Pulmonary artery endothelial cell (primary cell): ENCODE results near the gene TGIF2. TPM values are rescaled to one million over a fixed set of nuclear protein-coding genes. Genes with fewer than 3 reads are reported as not detected.
"Not testable (repeated sequence)": the region's sequence is repeated elsewhere in the genome, so short reads cannot be mapped to it uniquely, and the experiment has no call there.

ENCODE experiments used
- DNase-seq: peaks from one replicate; pipeline ENCODE4 v3.0.0-alpha.2; 2011; ENCODE audit warnings: low read depth, low spot score
- total RNA-seq: library from RNA; depleted of rRNA; stranded (reverse); fragments of >200 nt; gene quantifications from 2 replicates; pipeline ENCODE4 v1.2.3, GENCODE V29; 2014

TGIF2 gene
- total RNA-seq, 1 donor from 2014 or later, result 20.9 TPM

DNA sequence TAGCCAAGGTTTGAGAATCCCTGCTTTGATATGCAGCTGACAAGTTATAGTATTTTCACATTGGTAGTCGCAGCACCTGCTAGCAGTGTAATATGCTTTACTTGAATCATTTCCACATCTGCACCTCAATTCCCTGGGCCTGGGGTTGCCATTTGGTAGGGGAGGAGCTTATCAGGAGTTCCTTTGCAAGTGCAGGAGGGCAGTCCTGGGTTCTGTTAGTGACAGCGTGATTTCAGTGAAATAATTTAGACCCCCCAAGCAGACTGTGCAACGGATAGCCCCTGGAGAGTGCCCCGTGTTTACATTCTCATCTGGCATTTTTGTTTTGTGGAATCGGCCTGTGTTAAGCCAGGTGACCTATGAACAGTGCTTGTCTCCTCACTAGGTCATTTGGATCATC is 38.2 kb downstream of the TGIF2 start:
- no peak for DNase-seq

DNA sequence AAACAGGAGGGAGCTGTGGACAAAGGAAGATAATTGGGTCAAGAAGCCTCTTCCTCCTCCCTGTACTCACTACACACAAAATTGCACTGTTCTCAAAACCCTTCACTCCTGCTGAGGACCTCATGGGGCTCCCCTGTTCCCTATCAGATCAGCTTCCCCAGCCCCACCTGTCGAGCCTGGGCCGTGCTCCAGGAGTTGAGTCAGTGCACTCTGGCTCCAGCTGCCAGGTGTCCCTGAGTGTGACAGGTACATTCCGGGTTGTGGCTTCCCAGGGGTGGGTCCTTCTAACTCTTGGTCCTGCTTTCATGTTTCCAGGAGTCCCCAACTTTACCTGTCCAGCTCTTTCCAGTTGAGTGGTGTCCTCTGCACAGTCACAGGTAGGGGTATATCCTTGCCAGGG is 40.6 kb downstream of the TGIF2 start:
- no peak for DNase-seq

DNA sequence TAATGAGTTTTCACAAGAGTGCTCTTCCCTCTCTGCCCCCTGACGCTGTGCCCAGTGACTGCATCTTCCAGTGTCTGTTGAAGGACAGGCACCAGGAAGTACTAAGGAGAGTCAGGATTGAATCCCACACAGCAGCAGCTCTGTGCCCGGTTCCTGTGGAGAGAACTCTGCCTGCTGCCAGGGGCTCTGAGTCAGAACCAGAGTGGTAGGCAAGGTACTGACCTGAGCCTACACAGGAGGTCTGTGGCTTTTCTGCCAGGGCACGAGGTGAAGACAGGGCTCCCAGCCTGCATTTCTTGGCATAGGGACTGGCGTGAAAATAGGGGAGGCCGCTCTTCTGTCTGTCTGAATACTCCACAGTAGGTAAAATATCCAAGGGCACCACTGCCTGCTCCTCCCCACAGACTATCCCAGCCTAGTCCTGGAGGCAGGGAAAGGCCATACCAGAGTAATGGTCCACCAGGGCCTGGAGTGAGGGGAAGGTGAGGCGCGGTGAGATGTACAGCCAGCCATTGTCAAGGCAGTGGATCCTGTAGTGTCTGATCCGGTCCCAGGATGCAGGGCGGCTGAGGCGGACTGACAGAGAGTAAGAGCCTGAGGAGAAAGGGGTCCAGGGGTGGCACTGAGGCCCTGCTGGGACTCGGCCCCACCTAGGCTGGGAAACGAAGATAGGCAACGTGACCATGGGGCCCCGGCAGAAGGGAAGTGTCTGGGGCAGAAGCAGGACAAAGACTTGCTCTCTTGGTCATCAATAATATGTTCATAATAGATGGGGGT is 41.6 kb downstream of the TGIF2 start:
- no peak for DNase-seq

DNA sequence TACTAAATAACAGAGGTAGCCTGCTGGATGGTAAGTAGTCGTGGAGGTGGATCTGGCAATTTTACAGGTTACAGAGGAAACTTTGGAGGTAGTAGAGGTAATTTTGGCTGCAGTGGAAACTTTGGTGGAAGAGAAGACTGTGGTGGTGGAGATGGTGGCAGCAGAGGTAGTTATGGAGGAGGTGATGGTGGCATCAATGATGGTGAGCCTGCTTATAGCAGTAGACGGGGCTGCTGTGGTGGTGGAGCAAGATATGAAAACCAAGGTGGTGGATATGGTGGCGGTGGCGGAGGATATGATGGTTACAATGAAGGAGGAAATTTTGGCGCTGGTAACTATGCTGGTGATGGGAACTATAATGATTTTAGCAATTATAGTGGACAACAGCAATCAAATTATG is 47.5 kb downstream of the TGIF2 start:
- DNase-seq, result no peak

DNA sequence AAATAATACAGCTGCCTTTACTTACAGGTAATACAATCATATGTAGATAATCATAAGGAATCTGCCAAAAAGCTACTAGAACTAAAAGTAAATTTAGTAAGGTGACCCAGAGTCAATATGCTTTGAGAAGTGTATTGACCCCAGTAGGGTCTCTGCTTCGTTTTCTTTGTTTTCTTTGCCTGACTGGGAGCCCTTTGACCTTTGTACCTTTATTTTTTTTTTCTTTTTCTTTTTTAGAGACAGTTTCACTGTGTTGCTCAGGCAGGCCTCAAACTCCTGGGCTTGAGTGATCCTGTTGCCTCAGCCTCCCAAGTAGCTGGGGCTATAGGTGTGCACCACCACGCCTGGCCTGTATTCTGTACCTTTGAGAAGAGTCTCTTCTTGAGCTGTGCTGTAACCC is 50.0 kb downstream of the TGIF2 start:
- DNase-seq, result no peak

DNA sequence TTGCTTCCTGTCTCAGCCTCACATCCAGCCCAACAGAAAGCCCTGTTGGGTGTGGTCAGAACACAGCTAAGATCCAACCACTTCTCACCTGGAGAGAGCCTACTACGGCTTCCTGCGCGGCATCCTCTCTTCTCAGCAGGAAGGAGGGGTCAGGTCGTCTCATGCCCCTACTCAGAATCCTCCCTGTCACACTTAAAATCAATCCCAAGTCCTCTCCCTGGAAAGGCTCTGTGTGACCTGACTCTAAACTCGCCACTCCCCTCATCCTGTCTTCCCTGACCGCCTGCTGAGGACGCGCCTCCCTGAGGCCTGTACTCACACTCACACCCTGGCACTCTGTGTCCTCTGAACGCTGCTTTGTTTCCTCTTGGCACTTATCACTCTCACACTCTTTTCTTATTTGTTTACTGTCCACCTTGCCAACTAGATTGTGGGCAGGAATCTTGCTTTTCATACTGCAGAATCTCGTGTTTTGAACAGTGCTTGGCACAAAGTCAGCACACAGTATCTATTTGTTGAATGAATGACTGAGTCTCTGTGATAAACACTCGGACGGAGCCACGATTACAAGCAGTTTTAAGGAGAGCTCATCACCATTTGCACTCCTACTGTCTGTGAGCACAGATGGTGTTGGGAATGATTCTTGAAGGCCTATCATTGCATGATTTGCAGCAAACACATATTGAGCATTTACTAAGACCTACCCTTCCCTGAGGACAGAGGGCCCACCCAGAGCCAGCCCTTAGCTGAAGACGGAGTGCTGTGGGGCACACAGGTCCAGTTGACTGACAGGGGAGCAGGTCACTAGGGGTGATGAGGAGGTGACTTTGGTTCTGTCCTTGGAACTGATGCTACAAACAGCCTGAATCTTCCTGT is 50.9 kb downstream of the TGIF2 start:
- no peak for DNase-seq

DNA sequence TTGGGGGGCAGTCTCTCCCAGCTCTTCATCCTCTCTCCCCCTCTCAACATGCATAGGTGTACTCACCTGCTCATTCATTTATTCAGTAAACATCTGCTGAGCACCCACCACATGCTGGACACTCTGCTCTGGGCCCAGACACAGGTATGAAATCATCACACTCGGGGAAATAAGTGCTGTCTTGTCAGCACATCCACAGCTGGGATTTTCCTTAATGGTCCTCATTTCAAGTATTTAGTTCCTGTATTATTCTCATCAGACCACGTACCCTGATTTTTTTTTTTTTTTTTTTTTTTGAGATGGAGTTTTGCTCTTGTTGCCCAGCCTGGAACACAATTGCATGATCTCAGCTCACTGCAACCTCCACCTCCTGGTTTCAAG is 51.5 kb downstream of the TGIF2 start:
- no peak for DNase-seq

DNA sequence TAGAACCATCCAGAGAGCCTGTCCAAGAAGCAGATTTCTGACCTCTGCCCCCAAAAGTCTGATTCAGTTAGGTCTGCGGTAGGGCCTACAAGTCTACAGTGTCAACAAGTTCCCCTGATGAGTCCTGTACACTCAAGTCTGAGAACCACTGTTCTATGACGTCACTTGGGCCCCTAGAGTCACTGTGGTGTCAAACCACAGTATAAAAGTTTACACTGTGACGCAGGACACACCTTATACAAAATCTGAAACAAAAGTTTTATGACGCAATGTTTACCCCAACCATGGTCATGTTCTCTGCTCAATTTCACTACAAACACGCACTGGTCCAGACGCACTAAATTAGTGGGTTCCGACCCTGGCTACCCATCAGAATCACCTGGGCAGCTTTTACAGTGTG is 54.7 kb downstream of the TGIF2 start:
- DNase-seq, result no peak

DNA sequence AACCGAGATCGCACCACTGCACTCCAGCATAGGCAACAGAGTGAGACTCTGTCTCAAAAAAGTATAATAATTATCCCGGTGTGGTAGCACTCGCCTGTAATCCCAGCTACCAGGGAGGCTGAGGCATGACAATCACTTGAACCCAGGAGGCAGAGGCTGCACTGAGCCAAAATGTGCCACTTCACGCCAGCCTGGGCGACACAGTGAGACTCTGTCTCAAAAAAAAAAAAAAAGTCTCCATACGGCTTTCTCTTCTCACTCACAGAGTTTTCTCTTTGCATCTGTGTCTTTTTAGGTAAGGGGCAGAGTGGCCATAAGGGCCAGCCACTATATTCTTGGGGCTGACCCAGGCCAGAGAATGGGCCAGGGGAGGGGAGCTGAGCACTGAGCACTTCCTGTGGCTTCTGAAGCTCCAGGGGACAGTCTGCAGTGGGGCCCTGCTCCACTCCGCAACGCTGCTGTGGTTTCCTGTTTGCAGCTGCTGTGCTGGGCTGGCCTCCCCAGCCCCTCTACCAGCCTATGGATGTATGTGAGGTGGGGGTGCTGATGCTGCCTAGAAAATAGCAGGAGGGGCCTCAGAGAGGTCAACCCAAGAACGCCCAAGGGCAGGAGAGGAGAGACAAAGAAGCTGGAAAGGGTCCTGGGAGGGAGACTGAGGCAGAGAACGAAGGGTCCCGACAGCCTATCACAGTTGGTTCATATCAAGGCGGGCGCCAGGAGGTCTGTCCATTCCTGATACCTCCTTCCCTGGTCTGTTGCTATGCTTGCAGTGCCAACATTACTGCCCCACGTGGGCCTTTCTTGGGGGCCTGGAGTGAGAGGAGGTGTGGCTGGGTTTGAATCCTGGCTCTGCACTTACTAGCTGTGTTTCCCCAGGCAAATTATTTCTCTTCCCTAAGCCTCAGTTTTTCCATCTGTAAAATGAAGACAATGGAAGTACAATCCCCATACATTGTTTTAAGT is 56.6 kb downstream of the TGIF2 start:
- DNase-seq, result no peak

DNA sequence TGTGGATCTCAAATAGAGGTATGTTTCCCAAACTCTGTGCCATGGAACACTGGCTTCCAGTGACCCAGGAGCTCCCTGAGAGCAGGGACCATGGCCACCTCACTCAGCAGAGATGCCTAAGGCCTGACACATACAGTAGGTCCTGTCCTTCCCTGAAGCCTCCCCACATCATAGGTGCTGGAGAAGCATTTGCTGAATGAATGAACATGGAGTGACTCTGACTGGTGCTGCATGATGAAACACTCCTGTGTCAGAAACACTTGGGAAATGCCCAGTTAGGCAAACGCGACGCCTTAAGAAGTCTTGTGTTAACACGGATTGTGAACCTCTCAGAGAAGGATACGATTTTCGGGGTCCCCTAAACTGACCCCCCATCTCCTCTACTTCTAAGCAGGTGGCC is 58.2 kb downstream of the TGIF2 start:
- no peak for DNase-seq

DNA sequence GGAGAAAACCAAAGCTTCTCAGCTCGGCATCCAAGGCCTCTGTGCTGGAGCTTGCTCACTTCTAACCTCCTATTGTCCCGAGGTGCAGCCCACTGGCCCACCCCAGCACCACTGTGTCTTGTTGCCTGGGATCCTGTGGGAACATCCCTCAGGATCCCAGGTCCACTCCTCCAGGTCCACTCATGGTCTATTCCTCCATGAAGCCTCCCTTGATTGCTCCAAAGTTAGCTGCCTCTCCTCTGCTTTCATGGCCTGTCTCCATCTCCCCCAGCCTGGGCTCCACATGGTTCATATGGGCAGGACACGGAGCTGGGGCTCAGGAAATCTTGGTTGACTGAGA is 58.7 kb downstream of the TGIF2 start:
- DNase-seq, result no peak

DNA sequence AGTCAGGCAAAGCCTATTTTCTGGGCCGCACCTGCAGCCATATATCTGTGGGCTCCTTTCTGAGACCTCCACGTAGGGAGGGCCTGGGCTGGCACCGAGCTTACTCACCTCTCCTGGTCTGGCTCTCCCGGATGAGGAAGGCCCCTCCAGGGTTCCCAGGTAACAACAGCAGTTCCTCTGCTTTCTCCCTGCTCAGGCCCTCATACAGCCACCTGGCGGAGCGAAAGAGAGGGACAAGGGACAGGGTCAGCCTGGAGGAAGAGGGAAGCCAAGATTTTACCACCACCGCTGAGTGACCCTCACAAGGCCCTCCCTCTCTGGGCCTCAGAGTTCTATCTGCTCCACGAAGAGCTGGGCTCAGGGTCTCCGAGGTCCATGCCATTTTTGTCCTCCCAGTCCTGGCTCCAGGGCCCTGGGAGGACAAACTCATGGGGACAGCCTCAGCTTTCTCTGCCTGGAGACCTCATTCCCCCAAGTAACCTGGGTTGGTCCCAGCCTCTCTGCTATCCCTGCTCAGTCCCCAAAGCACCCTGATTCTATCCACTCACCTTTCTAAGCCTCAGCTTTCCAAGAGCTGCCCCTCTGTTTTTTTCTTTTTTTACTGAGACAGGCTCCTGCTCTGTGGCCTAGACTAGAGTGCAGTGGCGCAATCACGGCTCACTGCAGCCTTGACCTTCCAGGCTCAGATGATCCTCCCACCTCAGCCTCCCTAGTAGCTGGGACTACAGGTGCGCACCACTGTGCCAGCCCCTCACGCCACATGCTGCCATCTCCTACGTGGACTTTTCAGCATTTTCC is 59.3 kb downstream of the TGIF2 start:
- no peak for DNase-seq

DNA sequence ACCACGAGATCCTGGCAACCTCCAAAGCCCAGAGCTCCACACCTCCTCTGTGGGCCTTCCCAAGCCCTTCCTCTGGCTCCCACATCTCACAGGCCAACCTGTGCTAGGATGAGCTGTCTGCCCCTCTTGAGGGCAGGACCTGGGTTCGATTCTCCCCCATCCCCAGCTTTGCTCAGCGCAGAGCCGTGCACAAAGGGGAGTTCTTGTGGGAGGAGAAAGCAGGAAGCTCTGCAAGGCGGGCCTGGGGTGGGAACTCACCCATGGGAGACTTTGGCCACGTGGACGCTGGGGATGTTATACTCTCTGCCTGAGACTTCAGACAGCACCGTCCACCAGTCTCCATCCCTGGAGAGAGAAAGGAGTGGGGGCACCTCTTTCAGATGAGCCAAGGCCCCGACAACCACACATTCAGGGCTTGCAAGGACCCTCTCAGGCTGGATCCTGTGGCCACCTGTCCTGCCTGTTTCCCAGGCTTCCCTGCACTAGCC is 59.9 kb downstream of the TGIF2 start:
- no peak for DNase-seq

DNA sequence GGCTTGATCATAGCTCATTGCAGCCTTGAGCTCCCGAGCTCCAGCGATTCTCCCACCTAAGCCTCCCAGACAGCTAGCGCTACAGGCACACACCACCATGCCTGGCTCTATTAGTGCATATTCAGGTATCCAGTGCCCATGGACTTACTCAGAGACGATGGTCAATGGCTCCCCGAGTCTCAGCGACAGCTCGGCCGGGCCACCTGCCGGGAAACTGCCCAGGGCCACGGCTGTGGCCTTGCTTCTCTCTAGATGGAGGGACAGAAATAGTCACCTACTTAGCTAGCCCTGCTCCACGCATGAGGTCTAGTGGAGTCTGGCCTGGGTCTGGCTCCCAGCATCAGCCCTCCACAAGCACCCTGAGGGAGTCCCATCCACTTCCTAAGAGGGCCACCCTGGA is 60.9 kb downstream of the TGIF2 start:
- DNase-seq, result no peak

DNA sequence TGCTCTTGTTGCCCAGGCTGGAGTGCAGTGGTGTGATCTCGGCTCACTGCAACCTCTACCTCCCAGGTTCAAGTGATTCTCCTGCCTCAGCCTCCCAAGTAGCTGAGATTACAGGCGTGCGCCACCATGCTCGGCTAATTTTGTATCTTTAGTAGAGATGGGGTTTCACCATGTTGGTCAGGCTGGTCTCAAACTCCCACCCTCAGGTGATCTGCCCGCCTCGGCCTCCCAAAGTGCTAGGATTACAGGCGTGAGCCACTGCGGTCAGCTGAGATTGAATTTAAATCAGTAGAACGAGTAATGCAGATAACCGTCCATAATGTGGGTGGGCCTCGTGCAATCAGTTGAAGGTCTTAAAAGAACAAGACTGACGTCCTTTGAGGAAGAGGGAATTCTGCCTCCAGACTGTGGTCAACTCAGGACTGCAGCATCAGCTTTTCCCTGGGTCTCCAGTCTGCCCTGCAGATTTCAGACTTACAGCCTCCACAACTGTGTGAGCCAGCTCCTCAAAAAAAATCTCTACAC is 65.5 kb downstream of the TGIF2 start:
- not testable (repeated sequence) for DNase-seq

DNA sequence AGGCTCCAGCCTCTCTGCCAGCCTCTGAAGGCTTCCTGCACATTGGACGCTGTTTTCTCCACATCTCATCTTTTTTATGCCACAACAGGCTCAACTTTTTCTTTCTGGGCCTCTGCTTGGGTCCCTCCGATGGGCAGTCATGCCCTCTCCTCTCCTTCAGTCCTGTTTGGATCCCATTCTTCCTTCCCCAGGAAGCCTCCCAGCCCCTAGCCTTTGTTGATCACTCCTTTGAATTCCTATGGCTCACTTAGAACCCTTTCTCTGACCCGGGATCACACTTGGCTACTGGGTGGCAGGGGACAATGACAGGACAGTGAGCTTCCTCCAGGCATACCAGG is 68.1 kb downstream of the TGIF2 start:
- DNase-seq, result no peak

DNA sequence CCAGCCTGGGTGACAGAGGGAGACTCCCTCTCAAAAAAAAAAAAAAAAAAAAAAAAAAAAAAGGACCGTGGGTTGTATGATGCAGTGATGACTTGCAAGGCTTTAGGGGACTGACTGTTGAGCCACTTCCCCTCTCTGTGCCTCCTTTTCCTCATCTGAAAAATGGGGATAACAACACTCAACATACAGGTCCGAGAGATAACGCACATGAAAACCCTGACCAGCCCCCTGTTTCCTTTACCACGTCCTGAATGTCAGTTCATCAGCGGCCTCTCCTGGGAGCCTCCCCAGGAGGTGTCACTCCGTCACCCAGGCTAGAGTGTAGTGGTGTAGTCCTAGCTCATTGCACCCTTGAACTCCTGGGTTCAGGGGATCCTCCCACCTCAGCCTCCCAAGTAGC is 68.7 kb downstream of the TGIF2 start:
- DNase-seq, result no peak
